SW 1271 (cell line): ENCODE results near the gene ZNF253.
"Not testable (repeated sequence)": the region's sequence is repeated elsewhere in the genome, so short reads cannot be mapped to it uniquely, and the experiment has no call there.

Experiments used
- DNase-seq, 2 experiments: peaks; one replicate each; lab custom pipeline; 2025; lab: John Stamatoyannopoulos, UW

ZNF253 gene

DNA sequence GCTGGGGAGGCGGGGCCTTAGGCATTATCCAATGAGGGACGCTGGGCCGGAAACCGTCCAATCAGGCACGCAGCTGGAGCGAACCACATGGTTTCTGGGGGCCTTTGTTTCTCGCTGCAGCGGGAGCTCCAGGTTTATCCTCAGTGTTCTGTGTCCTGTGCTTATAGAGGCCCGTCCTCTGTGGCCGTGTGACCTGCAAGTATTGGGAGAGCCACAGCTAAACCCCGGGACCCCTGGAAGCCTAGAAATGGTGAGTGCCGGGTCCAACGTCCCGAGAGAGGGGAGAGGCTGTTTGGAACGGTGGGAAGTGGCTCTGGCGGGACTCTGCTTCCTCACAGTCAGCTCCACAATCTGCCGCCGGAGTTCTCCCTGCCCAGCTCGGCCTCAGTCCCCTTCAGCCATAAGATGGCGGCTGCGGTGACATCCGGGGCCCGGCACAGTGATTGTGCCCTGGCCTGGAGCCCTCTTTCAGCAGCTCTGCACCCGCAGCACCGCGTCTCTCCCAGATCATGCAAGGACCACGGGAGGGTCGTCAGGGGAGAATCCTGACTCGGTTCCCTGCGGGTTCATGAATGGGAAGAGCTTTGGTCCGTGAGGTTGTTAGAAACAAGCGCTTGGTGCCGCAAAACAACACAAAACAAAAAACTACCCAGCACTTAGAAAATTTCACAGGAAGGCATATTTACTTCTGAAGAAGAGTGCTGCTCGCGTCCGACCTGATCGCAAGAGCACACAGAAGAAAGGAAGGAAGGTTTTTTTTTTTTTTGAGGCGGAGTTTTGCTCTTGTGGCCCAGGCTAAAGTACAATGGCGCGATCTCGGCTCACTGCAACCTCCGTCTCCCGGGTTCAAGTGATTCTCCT is at the start of gene ZNF253:
TSS of gene ZNF253 (plus strand) at position 133 of the 861 bp plus-strand sequence. CDS start at position 248, 115 bp downstream.
- DNase-seq, result peak; percentile 37 to 71

- DNase-seq, result no peak
Observed at GRCh38 chr19:19816679-19817078, 49.0 kb upstream of the ZNF253 start.

DNA sequence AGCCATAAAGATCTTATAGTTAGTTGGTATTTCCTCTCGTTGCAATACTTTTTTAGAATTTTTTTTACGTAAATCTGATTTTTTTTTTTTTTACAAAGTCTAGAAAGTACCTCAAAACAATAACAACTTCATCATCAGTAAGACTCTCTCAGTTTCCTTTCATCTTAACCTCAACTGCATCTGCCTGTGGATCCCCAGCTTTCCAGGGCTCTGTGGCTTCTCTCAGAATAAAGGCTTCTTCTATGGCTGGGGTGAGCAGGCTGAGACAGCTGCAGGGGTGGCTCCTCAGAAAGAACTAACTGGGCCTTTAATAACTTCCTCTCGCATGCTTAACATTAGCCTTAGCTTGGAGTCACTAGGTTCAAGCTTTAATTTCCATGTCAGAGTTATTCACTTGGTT is 48.3 kb upstream of the ZNF253 start:
- no peak for DNase-seq

GRCh38 chr19:19820774-19821320 is 44.8 kb upstream of the ZNF253 start:
- DNase-seq, result no peak

DNA sequence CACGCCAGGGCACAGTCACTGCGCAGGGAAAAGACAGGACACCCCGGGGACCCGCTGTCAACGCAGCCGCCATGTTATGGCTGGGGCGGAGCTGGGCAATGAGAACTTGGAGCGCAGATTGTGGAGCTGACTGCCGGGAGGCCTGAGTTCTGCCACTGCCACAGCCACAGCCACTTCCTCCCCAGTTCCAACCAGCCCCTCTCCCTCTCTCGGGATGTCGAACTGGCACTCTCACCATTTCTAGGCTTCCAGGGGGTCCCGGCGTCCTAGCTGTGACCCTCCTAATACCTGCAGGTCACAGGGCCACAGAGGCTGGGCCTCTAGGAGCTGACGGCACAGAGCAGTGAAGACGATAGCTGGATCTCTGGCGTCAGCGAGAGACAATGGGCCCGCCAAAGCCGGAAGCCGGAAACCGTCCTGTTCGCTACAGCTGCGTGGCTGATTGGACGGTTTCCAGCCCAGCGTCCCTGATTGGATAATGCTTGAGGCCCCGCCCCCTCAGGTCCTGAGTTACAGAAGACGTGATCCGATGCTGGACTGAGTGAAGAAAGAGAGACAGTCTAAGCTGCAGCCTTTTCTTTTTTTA is 44.2 kb upstream of the ZNF253 start, which contains the start of gene ZNF506:
TSS of gene ZNF506 (minus strand) at position 385 of the 586 bp plus-strand sequence. CDS start at position 238, 147 bp downstream.
- no peak for DNase-seq

- not testable (repeated sequence) for DNase-seq
Observed at GRCh38 chr19:19821976-19822375, 43.7 kb upstream of the ZNF253 start.

GRCh38 chr19:19823916-19824315 is 41.8 kb upstream of the ZNF253 start:
- DNase-seq, result no peak

DNA sequence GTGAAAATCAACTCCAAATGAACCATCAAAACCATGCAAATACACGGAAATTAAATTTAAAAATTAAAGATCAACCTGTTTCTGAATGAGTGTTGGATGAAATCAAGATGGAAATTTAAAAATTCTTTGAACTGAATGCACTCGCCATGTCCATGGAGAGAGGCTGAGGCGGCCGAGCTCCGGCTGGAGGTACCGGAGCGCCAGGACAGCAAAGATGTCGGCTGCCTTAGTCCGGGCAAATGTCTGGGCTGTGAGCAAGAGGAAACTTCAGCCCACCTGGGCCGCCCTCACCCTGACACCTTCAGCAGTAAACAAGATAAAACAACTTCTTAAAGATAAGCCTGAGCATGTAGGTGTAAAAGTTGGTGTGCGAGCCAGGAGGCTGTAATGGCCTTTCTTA is 38.8 kb upstream of the ZNF253 start:
- DNase-seq, result no peak

DNA sequence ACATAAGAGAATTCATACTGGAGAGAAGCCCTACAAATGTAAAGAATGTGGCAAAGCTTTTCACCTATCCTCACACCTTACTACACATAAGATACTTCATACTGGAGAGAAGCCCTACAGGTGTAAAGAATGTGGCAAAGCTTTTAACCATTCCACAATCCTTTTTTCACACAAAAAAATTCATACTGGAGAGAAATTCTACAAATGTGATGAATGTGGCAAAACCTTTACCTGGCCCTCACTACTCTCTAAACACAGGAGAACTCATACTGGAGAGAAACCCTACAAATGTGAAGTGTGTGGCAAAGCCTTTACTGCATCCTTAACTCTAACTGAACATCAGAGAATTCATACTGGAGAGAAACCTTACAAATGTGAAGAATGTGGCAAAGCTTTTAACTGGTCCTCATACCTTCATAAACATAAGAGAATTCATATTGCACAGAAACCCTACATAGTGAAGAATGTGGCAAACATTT is 30.1 kb upstream of the ZNF253 start:
- no peak for DNase-seq

- no peak for DNase-seq
Observed at GRCh38 chr19:19847781-19848180, 17.9 kb upstream of the ZNF253 start.

DNA sequence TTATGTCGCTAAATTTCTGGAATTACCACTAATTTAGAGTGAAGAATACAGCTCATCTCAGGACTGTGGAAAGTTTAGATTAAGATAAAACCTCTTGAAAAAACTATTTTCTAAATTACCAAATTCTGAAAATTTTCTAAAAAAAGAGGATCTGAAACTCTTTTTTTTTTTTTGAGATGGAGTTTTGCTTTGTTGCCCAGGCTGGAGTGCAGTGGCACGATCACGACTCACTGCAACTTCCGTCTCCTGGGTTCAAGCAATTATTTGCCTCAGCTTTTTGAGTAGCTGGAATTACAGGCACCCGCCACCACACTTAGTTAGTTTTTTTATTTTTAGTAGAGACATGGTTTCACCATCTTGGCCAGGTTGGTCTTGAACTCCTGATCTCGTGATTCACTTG is 16.6 kb upstream of the ZNF253 start:
- DNase-seq, result no peak

DNA sequence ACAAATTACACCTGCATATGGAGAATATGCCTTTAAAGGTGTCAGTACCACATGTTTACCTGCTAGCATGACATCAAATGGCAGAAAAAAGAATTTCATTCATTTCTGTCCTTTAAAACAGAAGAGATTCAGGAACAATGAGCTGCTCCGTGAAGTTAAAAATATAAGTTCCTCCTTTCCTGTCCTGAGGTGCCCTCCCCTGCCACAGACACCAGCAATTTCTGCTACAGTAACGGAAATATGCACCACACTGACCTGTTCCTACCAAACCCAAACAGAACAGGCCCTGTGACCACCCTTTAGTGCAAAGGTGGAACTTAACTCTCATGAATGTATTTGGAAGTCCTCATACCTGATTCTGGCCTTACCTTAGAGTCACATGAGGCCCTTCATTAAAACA is 13.9 kb upstream of the ZNF253 start:
- DNase-seq, result not testable (repeated sequence)

DNA sequence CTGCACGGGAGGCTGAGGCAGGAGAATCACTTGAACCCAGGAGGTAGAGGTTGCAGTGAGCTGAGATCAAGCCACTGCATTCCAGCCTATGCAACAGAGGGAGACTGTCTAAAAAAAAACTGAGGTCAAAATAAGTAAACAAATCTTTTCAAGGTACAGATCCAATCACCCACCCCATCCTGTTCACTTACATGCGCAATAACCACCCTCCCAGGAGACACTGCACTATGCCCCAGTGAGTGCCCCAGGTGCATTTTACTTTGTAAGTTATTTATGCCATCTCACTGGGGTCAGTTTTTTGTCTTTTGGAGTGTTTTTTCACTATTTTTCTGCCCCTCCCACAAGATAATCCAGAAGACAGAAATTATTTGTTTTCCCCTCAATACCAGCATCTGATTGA is 6.9 kb upstream of the ZNF253 start:
- no peak for DNase-seq

GRCh38 chr19:19860756-19861390 is 4.8 kb upstream of the ZNF253 start:
- DNase-seq, result no peak

GRCh38 chr19:19866611-19867248 is 1.0 kb downstream of the ZNF253 start:
- no peak for DNase-seq

DNA sequence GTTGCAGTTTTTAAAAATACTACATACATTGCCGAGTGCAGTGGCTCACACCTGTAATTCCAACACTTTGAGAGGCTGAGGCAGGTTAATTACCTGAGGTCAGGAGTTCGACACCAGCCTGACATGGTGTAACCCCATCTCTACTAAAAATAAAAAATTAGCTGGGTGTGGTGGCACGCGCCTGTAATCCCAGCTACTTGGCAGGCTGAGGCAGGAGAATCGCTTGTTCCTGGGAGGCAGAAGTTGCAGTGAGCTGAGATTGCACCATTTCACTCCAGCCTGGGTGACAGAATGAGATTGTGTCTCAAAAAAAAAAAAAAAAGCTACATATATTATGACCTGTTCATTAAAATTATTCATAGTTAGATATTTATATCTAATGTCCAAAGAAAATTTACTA is 4.4 kb downstream of the ZNF253 start:
- not testable (repeated sequence) for DNase-seq

- no peak for DNase-seq
Observed at GRCh38 chr19:19871932-19872331, 6.2 kb downstream of the ZNF253 start.

- DNase-seq, result no peak
Observed at GRCh38 chr19:19873381-19873780, 7.7 kb downstream of the ZNF253 start.

DNA sequence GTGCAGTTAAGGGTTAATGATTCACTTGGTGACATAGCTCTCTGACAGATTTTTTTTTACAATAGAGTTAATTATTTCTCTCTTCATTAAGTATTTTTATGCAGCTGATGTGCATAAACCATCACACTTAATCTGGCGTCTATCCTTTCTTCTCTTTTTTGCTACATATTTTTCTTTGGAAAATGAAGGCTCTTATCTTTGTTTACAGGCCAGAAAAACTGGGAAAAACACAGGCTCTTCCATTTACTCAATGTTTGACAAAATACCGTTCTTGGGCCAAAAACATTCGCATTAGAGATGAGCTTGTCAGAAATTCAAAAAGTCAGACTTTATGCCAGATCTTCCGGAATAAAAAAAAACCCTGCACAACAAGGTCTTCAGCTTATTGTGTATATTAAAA is 12.0 kb downstream of the ZNF253 start:
- no peak for DNase-seq

DNA sequence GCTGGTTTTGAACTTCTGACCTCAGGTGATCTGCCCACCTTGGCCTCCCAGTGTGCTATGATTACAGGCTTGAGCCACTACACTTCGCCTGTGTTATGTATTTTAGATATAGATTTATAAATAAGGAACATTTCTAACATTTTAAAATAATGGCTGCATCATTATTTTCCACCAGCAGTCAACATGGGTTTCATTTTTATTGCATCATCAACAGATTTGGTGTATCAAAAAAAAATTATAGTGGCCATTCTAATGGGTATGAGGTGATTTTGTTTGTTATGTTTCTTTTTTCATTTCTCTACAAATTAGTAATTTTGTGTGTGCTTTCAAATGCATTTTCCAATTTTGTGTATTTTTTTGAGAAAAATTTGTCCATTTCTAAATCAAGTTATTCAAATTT is 18.9 kb downstream of the ZNF253 start:
- no peak for DNase-seq

DNA sequence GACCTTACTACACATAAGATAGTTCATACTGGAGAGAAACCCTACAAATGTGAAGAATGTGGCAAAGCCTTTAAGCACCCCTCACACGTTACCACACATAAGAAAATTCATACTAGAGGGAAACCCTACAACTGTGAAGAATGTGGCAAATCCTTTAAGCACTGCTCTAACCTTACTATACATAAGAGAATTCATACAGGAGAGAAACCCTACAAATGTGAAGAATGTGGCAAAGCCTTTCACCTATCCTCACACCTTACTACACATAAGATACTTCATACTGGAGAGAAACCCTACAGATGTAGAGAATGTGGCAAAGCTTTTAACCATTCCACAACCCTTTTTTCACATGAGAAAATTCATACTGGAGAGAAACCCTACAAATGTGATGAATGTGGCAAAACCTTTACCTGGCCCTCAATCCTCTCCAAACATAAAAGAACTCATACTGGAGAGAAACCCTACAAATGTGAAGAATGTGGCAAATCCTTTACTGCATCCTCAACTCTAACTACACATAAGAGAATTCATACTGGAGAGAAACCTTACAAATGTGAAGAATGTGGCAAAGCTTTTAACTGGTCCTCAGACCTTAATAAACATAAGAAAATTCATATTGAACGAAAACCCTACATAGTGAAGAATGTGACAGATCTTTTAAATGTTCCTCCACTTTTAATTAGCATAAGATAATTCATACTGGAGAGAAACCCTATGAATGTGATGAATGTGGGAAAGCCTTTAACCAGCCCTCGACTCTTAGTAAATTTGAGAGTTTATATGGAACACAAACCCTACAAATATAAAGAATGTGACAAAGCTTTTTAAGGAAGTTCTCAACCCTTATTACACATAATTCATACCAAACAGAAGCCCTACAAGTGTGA is 26.6 kb downstream of the ZNF253 start:
- not testable (repeated sequence) for DNase-seq
